ENCODE measurements around the gene GPR15. TPM values are rescaled to one million over a fixed set of nuclear protein-coding genes. Genes with fewer than 3 reads are reported as not detected.

The GPR15 gene
- total and polyA plus RNA-seq, 10 of the 15 experiments (the other 5 are each of a cell fraction or from before 2014, with no cell fraction given), result 70.7 to 150 (median 115) TPM

- TF ChIP-seq MTA3 (IDR thresholded peaks at IDR 0.05; ENCODE audit: borderline replicate concordance, low read length) (peak; percentile 23; the same call in 1 of the 2 replicates), REST (IDR thresholded peaks at IDR 0.05; ENCODE audit: low read depth, low read length) (no peak), IRF4 (IDR thresholded peaks at IDR 0.05; ENCODE audit: low read depth, low read length) (no peak), PML (IDR thresholded peaks at IDR 0.05; ENCODE audit: low read length) (peak; percentile 70), SMAD5 (IDR thresholded peaks at IDR 0.05; ENCODE audit: low read depth) (0 out of 2 replicates have a peak, but pooled peaks have one; percentile 27), YY1 (IDR thresholded peaks at IDR 0.05; ENCODE audit: low read depth, low read length) (0 out of 2 replicates have a peak, but pooled peaks have one; percentile 15), POLR2A (IDR thresholded peaks at IDR 0.05; ENCODE audit: low read depth, low read length) (peak; percentile 54), BCL3 (IDR thresholded peaks at IDR 0.05; ENCODE audit: borderline replicate concordance, insufficient read depth, low read depth, low read length, poor library complexity, severe bottlenecking) (peak; percentile 2), CHD2 (IDR thresholded peaks at IDR 0.05; ENCODE audit: borderline replicate concordance, low read depth, low read length) (no peak), POU2F2 (IDR thresholded peaks at IDR 0.05; ENCODE audit: borderline replicate concordance, low read depth, low read length) (peak; percentile 66; the same call in 2 of the 3 replicates), BACH1 (IDR thresholded peaks at IDR 0.05; ENCODE audit: borderline replicate concordance) (peak; percentile 10; the same call in 1 of the 2 replicates), CBX5 (IDR thresholded peaks at IDR 0.05; ENCODE audit: low read depth) (0 out of 2 replicates have a peak, but pooled peaks have one; percentile 20), POLR2AphosphoS2 (IDR thresholded peaks at IDR 0.05; ENCODE audit: low read depth, low read length) (peak; percentile 50; the same call in 1 of the 2 replicates)
These were observed 1.2 kb downstream of the GPR15 start (continued) for GRCh38 chr3:98532709-98533571.

All from GM12878 (cell line).